Skeletal muscle satellite cell (primary cell): ENCODE data around the gene BCL2.

Experiments
- H3K27me3 ChIP-seq: 2 replicates; pipeline ENCODE4 v1.7.0; 2013; ENCODE audit warnings: low read length; ENCODE audit not compliant: control insufficient read depth, insufficient read depth
- H3K36me3 ChIP-seq: 2 replicates; pipeline ENCODE4 v1.7.0; 2013; ENCODE audit warnings: mild to moderate bottlenecking, control low read depth, low read length; ENCODE audit not compliant: insufficient read depth
- H3K4me1 ChIP-seq: 2 replicates; pipeline ENCODE4 v1.7.0; 2013; ENCODE audit warnings: low read length; ENCODE audit not compliant: control insufficient read depth, insufficient read depth
- H3K4me2 ChIP-seq: 2 replicates; pipeline ENCODE4 v1.7.0; 2013; ENCODE audit warnings: mild to moderate bottlenecking, low read length
- H3K4me3 ChIP-seq: 2 replicates; pipeline ENCODE4 v1.7.0; 2013; ENCODE audit warnings: low read length
- H3K9ac ChIP-seq: 2 replicates; pipeline ENCODE4 v1.7.0; 2013; ENCODE audit warnings: mild to moderate bottlenecking, low read depth, low read length, moderate library complexity
- H3K9me3 ChIP-seq: replicated peaks from 2 replicates; pipeline ENCODE4 v1.7.0; 2013; ENCODE audit warnings: mild to moderate bottlenecking, control low read depth, low read length

The BCL2 gene

DNA sequence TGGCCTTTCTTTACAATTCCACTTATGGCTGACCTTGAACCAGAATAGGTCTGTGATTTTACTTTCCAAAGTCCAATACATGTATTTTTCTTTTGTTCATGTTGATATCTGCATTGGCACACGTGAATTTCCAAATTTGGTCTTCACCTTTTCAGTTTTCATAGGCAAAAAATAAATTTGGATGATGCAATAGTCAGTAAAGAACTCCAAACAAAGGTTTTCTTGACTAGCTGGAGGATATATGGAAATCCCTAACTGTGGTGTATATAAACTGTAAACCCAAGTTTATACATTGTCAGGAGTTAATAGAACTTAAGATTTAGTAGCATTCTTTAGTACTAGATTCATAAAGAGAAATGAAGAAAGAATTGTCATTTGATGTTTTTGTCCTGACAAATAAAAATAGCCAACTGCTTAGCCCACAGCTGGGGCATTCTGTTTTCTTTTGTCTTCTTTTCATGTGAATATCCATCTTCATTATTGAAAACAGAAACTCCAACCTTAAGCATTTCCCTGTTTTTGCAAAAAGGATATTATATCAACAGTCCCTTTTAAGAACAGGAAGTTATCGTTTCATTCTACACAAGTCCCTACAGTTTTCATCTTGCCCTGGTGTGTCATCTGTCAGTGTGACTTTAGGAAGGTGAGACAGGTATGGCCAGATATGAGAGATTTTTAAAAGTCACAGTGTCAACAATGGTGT, 132.9 kb downstream of the BCL2 start:
- Histone ChIP-seq H3K27me3 (peaks cover 18% of the 10 kb centered on the region), H3K9me3 (no peaks in the 10 kb centered on the region), H3K4me1 (peaks cover 4% of the 10 kb centered on the region), H3K4me3 (no peak overlapping the region), H3K4me2 (no peak overlapping the region), H3K36me3 (no peaks in the 10 kb centered on the region), H3K9ac (no peak overlapping the region)

DNA sequence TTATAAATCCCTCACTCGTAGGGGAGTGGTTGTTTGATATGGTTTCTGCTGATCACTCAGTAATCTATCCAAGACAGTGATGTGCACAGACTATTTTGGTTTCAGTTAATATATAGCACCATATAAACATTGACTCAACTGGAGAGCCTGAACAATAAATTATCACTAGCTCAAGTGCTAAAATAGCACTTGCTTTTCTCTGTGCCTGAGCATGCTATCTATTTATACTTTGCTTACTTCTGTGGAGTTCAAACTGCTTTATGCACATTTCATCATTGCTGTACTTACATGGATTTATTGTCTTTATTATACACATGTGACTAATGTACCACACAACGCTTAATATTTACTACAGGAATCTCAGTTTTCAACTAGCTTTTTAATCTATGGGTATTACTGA, 133.6 kb downstream of the BCL2 start:
- Histone ChIP-seq H3K4me2 (no peak overlapping the region), H3K36me3 (no peaks in the 10 kb centered on the region), H3K9ac (no peak overlapping the region), H3K27me3 (peaks cover 25% of the 10 kb centered on the region), H3K4me1 (peaks cover 4% of the 10 kb centered on the region), H3K9me3 (no peaks in the 10 kb centered on the region), H3K4me3 (no peak overlapping the region)

DNA sequence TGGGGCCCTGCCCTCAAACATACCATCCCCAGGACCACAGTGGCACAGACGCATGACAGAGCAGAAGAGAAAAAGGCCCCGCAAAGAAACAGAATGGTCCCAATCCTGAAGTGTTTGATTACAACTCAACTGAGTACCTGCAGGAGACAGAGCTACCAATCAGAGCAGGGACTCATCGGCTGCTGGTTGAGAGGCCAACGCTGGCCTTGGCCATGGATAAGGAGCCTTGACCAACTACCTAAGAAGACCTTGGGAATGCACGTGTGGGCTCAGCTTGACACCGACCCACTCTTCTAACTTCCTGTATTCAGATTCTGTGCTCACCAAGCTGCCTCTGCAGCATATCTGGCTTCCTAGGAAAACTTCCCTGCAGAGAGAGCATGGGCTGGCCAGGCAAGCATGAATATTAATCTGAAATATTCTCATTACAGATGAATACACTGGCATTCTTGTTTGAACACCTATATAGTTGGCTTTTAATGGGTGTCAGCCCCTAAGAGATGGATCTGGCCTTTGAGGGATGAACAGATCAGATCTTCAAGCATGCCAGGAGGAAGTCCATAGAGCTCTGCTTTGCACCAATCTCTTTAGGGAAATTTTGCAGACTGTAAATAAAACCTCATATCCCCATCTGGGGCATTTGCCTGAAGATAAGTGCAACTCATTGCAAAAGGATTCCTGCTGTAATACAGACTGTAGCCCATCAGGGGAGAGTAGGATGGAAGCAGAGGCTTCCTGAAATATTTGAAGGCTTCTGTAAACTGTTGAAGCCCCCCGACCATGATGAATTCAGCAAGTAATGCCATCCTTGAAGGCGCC, 135.4 kb downstream of the BCL2 start:
- no peaks in the 10 kb centered on the region for H3K9me3 ChIP-seq
- H3K36me3 ChIP-seq: no peaks in the 10 kb centered on the region
- no peak overlapping the region for H3K4me2 ChIP-seq
- peaks cover 4% of the 10 kb centered on the region for H3K4me1 ChIP-seq
- H3K9ac ChIP-seq: no peak overlapping the region
- H3K27me3 ChIP-seq: peaks cover 41% of the 10 kb centered on the region
- no peak overlapping the region for H3K4me3 ChIP-seq

DNA sequence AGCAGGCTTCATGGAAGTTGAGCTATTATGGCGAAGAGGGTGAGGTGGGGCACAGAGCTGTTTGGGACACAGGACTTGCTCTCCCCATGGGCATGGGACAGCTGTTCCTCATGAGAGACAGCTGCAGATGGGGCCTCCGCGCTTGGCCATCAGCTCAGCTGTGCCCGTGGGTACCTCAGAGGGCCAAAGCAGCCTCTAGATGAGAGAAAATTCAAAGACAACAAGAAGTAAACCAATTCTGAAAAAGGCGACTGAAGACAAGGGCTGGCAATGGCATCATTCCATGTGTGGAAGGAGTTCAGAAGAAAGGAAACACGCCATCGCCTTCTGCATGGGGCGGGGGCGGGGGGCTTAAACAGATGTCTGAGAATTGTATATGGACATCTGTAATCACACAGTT, 136.2 kb downstream of the BCL2 start:
- no peaks in the 10 kb centered on the region for H3K36me3 ChIP-seq
- peaks cover 4% of the 10 kb centered on the region for H3K4me1 ChIP-seq
- no peak overlapping the region for H3K9ac ChIP-seq
- no peak overlapping the region for H3K4me2 ChIP-seq
- no peaks in the 10 kb centered on the region for H3K9me3 ChIP-seq
- peaks cover 45% of the 10 kb centered on the region for H3K27me3 ChIP-seq
- H3K4me3 ChIP-seq: no peak overlapping the region

DNA sequence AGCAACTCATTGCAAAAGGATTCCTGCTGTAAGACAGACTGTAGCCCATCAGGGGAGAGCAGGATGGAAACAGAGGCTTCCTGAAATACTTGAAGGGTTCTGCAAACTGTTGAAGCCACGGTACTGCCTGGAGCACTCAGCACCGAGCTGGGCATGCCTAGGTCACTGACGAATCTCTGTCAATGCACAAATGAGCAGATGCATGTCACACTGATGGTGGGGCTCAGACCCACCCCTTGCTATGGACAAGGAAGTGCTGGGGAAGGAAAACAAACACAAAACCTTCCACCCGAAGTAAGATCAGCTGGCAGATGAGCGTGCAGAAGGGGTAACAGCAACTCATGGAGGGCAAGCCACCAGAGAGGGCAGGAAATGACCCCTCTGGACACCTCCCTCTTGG, 136.7 kb downstream of the BCL2 start:
- Histone ChIP-seq H3K9ac (no peak overlapping the region), H3K4me1 (peaks cover 4% of the 10 kb centered on the region), H3K27me3 (peaks cover 49% of the 10 kb centered on the region), H3K9me3 (no peaks in the 10 kb centered on the region), H3K4me2 (no peak overlapping the region), H3K4me3 (no peak overlapping the region), H3K36me3 (no peaks in the 10 kb centered on the region)

DNA sequence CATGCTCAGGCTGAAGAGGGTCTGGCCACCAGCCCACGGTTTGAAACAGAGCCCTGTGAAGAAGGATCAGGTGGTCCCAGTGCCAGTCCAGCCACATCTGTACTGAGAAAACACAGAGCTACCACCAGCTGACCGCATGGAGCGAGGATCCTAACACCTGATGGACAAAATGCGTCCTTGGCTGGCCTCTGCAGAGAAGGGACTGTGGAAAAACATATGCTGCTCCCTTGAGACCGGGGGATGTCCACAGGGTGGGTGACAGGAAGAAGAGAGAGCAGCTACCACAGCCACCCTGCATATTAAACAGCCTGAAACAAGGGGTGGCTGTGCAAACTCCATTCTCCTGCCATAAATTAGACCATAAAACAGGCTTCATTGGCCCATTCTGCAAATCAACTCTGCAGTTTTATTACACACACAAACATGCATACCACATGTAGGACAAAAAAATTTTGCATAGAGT, 137.2 kb downstream of the BCL2 start:
- no peaks in the 10 kb centered on the region for H3K36me3 ChIP-seq
- peaks cover 54% of the 10 kb centered on the region for H3K27me3 ChIP-seq
- no peaks in the 10 kb centered on the region for H3K9me3 ChIP-seq
- H3K4me1 ChIP-seq: peaks cover 4% of the 10 kb centered on the region
- no peak overlapping the region for H3K9ac ChIP-seq
- no peak overlapping the region for H3K4me3 ChIP-seq
- H3K4me2 ChIP-seq: no peak overlapping the region

DNA sequence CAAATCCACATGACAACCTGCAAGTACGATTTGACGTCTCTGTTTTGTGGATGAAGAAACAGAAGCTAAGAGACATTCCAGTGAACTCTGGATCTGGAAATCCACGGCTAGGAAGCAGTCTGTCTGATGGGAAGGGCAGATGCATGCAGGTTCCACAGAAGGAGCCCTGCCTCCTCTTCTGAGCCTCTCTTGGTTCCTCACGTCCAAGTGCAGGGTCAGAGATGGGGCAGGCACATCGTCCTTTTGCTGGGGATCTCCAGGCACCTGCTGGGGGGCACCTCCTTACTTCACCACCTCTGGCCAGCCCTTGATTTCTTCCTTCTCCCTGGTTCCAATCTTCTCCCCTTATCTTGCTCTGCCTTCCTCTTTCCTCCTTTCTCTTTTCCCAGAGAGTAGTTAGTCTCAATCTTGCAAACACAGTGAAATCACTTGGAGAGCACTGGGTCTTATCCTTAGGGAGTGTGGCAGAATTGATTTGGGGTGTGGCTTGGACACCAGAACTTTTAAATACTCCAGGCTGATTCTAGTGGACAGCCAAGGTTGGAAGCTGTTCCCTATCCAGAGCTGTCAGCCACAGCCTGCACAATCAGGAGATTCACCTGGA, 137.8 kb downstream of the BCL2 start:
- Histone ChIP-seq H3K27me3 (peaks cover 56% of the 10 kb centered on the region), H3K9ac (no peak overlapping the region), H3K4me3 (no peak overlapping the region), H3K4me1 (peaks cover 4% of the 10 kb centered on the region), H3K36me3 (no peaks in the 10 kb centered on the region), H3K9me3 (no peaks in the 10 kb centered on the region), H3K4me2 (no peak overlapping the region)

DNA sequence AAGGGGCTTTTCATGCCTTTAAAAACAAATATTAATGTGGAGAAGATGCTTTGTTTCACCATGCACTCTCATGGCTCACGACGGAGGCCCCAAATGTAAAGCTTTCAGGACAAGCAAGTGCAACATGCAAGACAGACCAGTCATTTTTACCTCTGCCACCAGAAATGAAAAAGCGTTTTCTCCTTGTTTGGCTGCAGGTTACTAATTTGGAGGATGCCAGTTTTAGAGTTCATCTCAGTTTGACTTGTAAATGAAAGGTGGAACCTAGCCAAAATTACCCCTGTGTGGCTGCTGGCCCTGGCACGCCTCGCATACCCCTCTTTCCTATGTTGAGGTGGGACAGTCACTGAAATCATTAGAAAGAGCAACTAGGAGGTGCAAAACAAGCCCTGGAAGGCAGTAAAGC, 138.6 kb downstream of the BCL2 start:
- Histone ChIP-seq H3K4me3 (no peak overlapping the region), H3K27me3 (peaks cover 56% of the 10 kb centered on the region), H3K4me2 (no peak overlapping the region), H3K9ac (no peak overlapping the region), H3K9me3 (no peaks in the 10 kb centered on the region), H3K4me1 (peaks cover 4% of the 10 kb centered on the region), H3K36me3 (no peaks in the 10 kb centered on the region)

DNA sequence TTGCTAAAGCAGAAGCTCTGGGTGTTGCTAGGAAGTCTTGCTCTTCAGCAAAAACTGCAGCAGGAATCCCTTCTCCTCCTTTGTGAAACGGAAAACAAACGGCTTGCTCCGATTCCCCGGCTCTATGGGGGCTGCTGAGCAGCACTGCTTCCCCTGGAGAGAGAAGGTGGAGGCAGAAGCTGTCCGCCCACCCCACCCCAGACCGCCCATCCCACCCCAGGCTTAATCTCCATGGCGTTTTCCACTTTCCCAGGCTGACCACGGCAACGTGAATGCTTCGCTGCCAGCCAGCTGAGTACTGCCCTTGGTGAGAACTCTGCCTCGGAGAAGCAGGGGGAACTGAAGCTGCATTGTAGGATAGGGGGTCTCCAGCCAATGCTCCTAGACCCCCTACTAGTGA, 139.2 kb downstream of the BCL2 start:
- H3K4me3 ChIP-seq: no peak overlapping the region
- peaks cover 4% of the 10 kb centered on the region for H3K4me1 ChIP-seq
- H3K27me3 ChIP-seq: peaks cover 56% of the 10 kb centered on the region
- H3K4me2 ChIP-seq: no peak overlapping the region
- H3K9ac ChIP-seq: no peak overlapping the region
- no peaks in the 10 kb centered on the region for H3K9me3 ChIP-seq
- no peaks in the 10 kb centered on the region for H3K36me3 ChIP-seq

DNA sequence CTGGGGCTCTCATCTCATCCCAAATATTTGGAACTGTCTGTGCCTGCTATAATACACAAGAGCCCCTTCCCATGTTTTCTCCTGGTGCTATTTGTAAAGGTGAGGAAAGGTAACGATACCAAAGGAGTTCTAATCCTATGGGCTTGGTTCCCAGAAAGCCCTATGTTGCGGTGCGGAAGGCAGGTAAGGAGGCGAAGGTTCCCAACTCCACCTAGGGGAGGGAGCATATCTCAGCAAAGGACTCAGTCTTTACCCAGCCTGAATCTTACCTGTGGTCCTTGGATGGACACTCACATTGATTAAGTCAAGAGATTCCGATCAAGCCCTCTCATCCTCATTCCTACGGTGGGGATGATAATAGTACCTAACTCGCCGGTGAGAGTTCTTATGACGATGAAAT, 140.1 kb downstream of the BCL2 start:
- H3K4me1 ChIP-seq: peaks cover 4% of the 10 kb centered on the region

DNA sequence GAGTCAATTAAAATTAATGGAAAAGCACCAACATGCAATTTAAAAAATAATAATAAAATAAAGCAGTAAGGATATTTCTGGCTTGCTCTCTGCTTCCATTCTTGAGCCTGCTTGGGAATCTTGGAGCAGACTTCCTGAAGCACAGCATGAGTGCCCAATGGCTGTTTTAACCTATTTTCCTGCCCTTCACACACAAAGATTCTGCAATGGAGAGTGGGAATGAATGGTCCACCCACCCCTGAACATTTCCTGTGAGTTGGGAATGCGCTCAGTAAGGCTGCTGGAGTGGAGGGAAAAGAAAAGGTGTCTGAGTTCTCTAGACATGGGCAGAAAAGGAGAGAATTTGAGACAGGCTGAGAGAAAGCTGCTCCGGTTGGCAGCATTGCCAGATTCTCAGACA, 140.6 kb downstream of the BCL2 start:
- Histone ChIP-seq H3K4me2 (no peak overlapping the region), H3K9me3 (no peaks in the 10 kb centered on the region), H3K36me3 (no peaks in the 10 kb centered on the region), H3K4me1 (peaks cover 4% of the 10 kb centered on the region), H3K27me3 (peaks cover 56% of the 10 kb centered on the region), H3K9ac (no peak overlapping the region), H3K4me3 (no peak overlapping the region)

More for the DNA sequence above, 140.1 kb downstream of the BCL2 start:
- Histone ChIP-seq H3K36me3 (no peaks in the 10 kb centered on the region), H3K27me3 (peaks cover 56% of the 10 kb centered on the region), H3K9ac (no peak overlapping the region), H3K4me2 (no peak overlapping the region), H3K9me3 (no peaks in the 10 kb centered on the region), H3K4me3 (no peak overlapping the region)
